Transverse colon (tissue), 4 donors: ENCODE measurements around the gene TMEM144. TPM values are rescaled to one million over a fixed set of nuclear protein-coding genes. Genes with fewer than 3 reads are reported as not detected.
A peak's percentile ranks its signal among the peaks of the same experiment; 100 is the strongest.

Experiments
- DNase-seq: peaks from one replicate; pipeline ENCODE4 v3.0.0-alpha.2; 2019
- H3K27ac ChIP-seq, 4 donors: fragments of 200-600 bp; sonication (generic); 2 replicates each; pipeline ENCODE4 v1.5.1; 2016 to 2018; ENCODE audit warnings: inconsistent platforms in 4 of 4
- H3K27me3 ChIP-seq: fragments of 200-600 bp; sonication (generic); 2 replicates; pipeline ENCODE4 v1.5.1; 2017; ENCODE audit warnings: inconsistent platforms
- H3K36me3 ChIP-seq, 4 donors: fragments of 200-600 bp; sonication (generic); 2 replicates each; pipeline ENCODE4 v1.5.1; 2017 to 2019; ENCODE audit warnings: inconsistent platforms in 4 of 4
- H3K4me1 ChIP-seq, 4 donors: fragments of 200-600 bp; sonication (generic); 2 replicates each; pipeline ENCODE4 v1.5.1; 2017 to 2020; ENCODE audit warnings: inconsistent platforms in 4 of 4
- H3K4me3 ChIP-seq, 4 donors: fragments of 200-600 bp; sonication (generic); 1 replicate in 1 of 4; 2 replicates in 3 of 4; pipeline versions ENCODE4 v1.5.1 to v1.6.1; 2017 to 2019; ENCODE audit warnings: inconsistent platforms in 4 of 4
- H3K9me3 ChIP-seq, 2 donors: fragments of 200-600 bp; sonication (generic); 2 replicates each; pipeline ENCODE4 v1.5.1; 2017 to 2019; ENCODE audit warnings: inconsistent platforms in 2 of 2
- CTCF ChIP-seq, 5 experiments: fragments of 200-600 bp in 3 of 5; fragments of 450-650 bp in 2 of 5; sonication (generic) in 3 of 5; IDR thresholded peaks; 1 replicate in 2 of 5; 2 replicates in 3 of 5; pipeline ENCODE4 v1.5.1; 2016 to 2017; ENCODE audit warnings: antibody characterized with exemption in 5 of 5, inconsistent platforms in 3 of 5, mild to moderate bottlenecking in 2 of 5, moderate library complexity in 1 of 5
- EP300 ChIP-seq: sonication (generic); formaldehyde crosslinking; IDR thresholded peaks from one replicate; pipeline ENCODE4 v1.6.1; 2017; ENCODE audit warnings: antibody characterized with exemption, low read depth
- POLR2A ChIP-seq: fragments of 450-650 bp; IDR thresholded peaks from one replicate; pipeline ENCODE4 v1.6.1; 2016; ENCODE audit warnings: antibody characterized with exemption, mild to moderate bottlenecking, moderate library complexity
- POLR2AphosphoS5 ChIP-seq, 3 donors: sonication (generic); formaldehyde crosslinking; IDR thresholded peaks; one replicate each; pipeline ENCODE4 v1.6.1; 2016; ENCODE audit warnings: antibody characterized with exemption in 3 of 3
- WGBS, 2 donors: methylation state at CpG; one replicate each; pipeline ENCODE4 v1.1.5; 2018; ENCODE audit warnings: low coverage in 1 of 2; 5-methylcytosine and 5-hydroxymethylcytosine counted together
- in situ Hi-C, 4 donors: fragments of 200-750 bp; cut with MboI; loops; one replicate each; pipeline versions ENCODE4 v1.15.0 to v1.15.1; 2017; ENCODE audit warnings: low sequenced_read_pairs in 3 of 4, low pct_ligation_motif_present in 1 of 4, low pct_unique_long_range_greater_than_20kb in 1 of 4
- intact Hi-C: fragments of 100-400 bp; cut with DNase I; formaldehyde crosslinking; loops from one replicate; pipeline ENCODE4 v1.15.1; 2023; ENCODE audit warnings: low total_unique reads
- total RNA-seq, 4 donors: library from RNA; depleted of rRNA; stranded (reverse); fragments of >200 nt; gene quantifications; one replicate each; pipeline ENCODE4 v1.1.0, GENCODE V29; 2016

Gene TMEM144
- total RNA-seq, 4 donors from 2014 or later: 2.2 to 26.9 (median 21.2) TPM

GRCh38 chr4:158172261-158173258, 37.7 kb upstream of the TMEM144 start, which contains the start of gene GASK1B:
GASK1B (minus strand) TSS chr4:158173025; CDS start chr4:158171375, 1,650 bp downstream.
- Histone ChIP-seq H3K4me3 (peak within 1 kb of the TSS in 3 of 4 donors; percentile 25 to 37 (median 33)), H3K27ac (peak within 1 kb of the TSS; percentile 70 to 82 (median 78)), H3K27me3 (no peaks in the 10 kb centered on the region), H3K9me3 (no peaks in the 10 kb centered on the region), H3K4me1 (peaks cover 0 to 36% (median 16%) of the 10 kb centered on the region in 4 donors), H3K36me3 (no peaks in the 10 kb centered on the region)
- in situ Hi-C loops (loop anchor here in 1 of 4 donors (25.0 kb wide), 1 partner anchor 185 kb away; no protein-coding TSS in a partner anchor), intact Hi-C loops (no loop called here)
- 7% methylated on average over 12 of the region's 12 CpGs for WGBS, 2 donors
- DNase-seq: peak; percentile 50
- TF ChIP-seq POLR2AphosphoS5 (IDR thresholded peaks at IDR 0.05) (no peak), CTCF (IDR thresholded peaks at IDR 0.05) (peak; percentile 56 to 70 (median 63))

- H3K4me1 ChIP-seq: peaks cover 0 to 32% (median 14%) of the 10 kb centered on the region in 4 donors
- peak; percentile 25 for DNase-seq
- in situ Hi-C loops: no loop called here
- TF ChIP-seq EP300: no peak
- no peak for TF ChIP-seq POLR2AphosphoS5 (IDR thresholded peaks at IDR 0.05)
- no peak for TF ChIP-seq CTCF (IDR thresholded peaks at IDR 0.05)
- TF ChIP-seq POLR2A: no peak
- H3K4me3 ChIP-seq: no peak overlapping the region
- WGBS, 2 donors: 42 to 71% methylated on average over 1 to 2 of the region's 2 CpGs
- H3K36me3 ChIP-seq: no peaks in the 10 kb centered on the region
- intact Hi-C loops: no loop called here
- H3K9me3 ChIP-seq: no peaks in the 10 kb centered on the region
- H3K27me3 ChIP-seq: no peaks in the 10 kb centered on the region
- no peak overlapping the region for H3K27ac ChIP-seq
Measured at GRCh38 chr4:158176108-158176507, 34.2 kb upstream of the TMEM144 start.

GRCh38 chr4:158176776-158177175, 33.5 kb upstream of the TMEM144 start:
- no peak for TF ChIP-seq CTCF (IDR thresholded peaks at IDR 0.05)
- no peak for TF ChIP-seq POLR2A
- TF ChIP-seq POLR2AphosphoS5 (IDR thresholded peaks at IDR 0.05): no peak
- TF ChIP-seq EP300: no peak
- no peak for DNase-seq
- intact Hi-C loops: no loop called here

GRCh38 chr4:158179465-158179864, 30.8 kb upstream of the TMEM144 start:
- H3K27ac ChIP-seq: no peak overlapping the region
- DNase-seq: no peak
- H3K4me1 ChIP-seq: peaks cover 0 to 6% (median 0%) of the 10 kb centered on the region in 4 donors
- no peaks in the 10 kb centered on the region for H3K9me3 ChIP-seq
- intact Hi-C loops (no loop called here), in situ Hi-C loops (no loop called here)
- TF ChIP-seq CTCF (IDR thresholded peaks at IDR 0.05) (no peak), POLR2A (no peak), EP300 (no peak), POLR2AphosphoS5 (IDR thresholded peaks at IDR 0.05) (no peak)
- no peak overlapping the region for H3K4me3 ChIP-seq
- no peaks in the 10 kb centered on the region for H3K36me3 ChIP-seq
- WGBS, 2 donors: 80% methylated on average over 3 of the region's 3 CpGs
- H3K27me3 ChIP-seq: no peaks in the 10 kb centered on the region

More at GRCh38 chr4:158176776-158177175, 33.5 kb upstream of the TMEM144 start:
- in situ Hi-C loops: no loop called here
- Histone ChIP-seq H3K27ac (no peak overlapping the region), H3K27me3 (no peaks in the 10 kb centered on the region), H3K4me3 (no peak overlapping the region), H3K9me3 (no peaks in the 10 kb centered on the region), H3K4me1 (peaks cover 0 to 25% (median 13%) of the 10 kb centered on the region in 4 donors), H3K36me3 (no peaks in the 10 kb centered on the region)
